Left lung (tissue), 10 donors: ENCODE data around the gene ALS2. TPM values are rescaled to one million over a fixed set of nuclear protein-coding genes. Genes with fewer than 3 reads are reported as not detected.

Source experiments
- ATAC-seq: fragments of 200-7000 bp; cut with Tn5 transposase; one replicate; pipeline ENCODE4 v1.9.1; 2020; ENCODE audit warnings: moderate library complexity
- DNase-seq, 4 donors: peaks; one replicate each; pipeline ENCODE4 v3.0.0-alpha.2; 2013 to 2020
- H3K27ac ChIP-seq, 2 donors: fragments of 200-600 bp; sonication (generic) in 1 of 2; one replicate each; pipeline versions ENCODE4 v1.5.0 to v1.8.0; 2020 to 2021
- H3K27me3 ChIP-seq, 2 donors: fragments of 200-600 bp; sonication (generic) in 1 of 2; one replicate each; pipeline versions ENCODE4 v1.5.0 to v1.8.0; 2020 to 2021
- H3K36me3 ChIP-seq, 2 donors: fragments of 200-600 bp; sonication (generic) in 1 of 2; one replicate each; pipeline versions ENCODE4 v1.5.0 to v1.8.0; 2020 to 2021
- H3K4me1 ChIP-seq, 2 donors: fragments of 200-600 bp; one replicate each; pipeline ENCODE4 v1.8.0; 2021
- H3K4me3 ChIP-seq, 2 donors: fragments of 200-600 bp; sonication (generic) in 1 of 2; one replicate each; pipeline versions ENCODE4 v1.5.0 to v1.8.0; 2020 to 2021; ENCODE audit warnings: mild to moderate bottlenecking in 1 of 2
- H3K9me3 ChIP-seq, 2 donors: fragments of 200-600 bp; sonication (generic) in 1 of 2; one replicate each; pipeline versions ENCODE4 v1.5.0 to v1.8.0; 2020 to 2021
- intact Hi-C, 2 donors: fragments of 100-400 bp; cut with DNase I; formaldehyde crosslinking; loops; one replicate each; pipeline versions ENCODE4 v1.11.2 to v1.14.2; 2022
- polyA plus RNA-seq, 6 donors: library from polyadenylated mRNA; unstranded; fragments of 120-200 nt; gene quantifications; one replicate each; pipeline ENCODE4 v1.2.1, GENCODE V29; 2013; ENCODE audit not compliant: insufficient read length in 6 of 6
- total RNA-seq, 2 donors: library from RNA; stranded (reverse); fragmentation: NEBNext Ultra II Directional; extraction: Animal tissue kit (Norgen Biotek cat#: 25700); gene quantifications; one replicate each; pipeline ENCODE4 v1.2.1, GENCODE V29; 2021
- TF ChIP-seq, protein P1 (sequence below), 2 donors: fragments of 200-600 bp; sonication (generic) in 1 of 2; IDR thresholded peaks; one replicate each; pipeline versions ENCODE4 v1.5.0 to v1.8.0; 2021; ENCODE audit warnings: antibody characterized with exemption in 2 of 2
- donor health status: DM: no; HTN: yes; CAD: no.
- donor health status: DM: no; HTN: no; CAD: no.

ALS2 gene
- total and polyA plus RNA-seq, 8 donors, result 22.9 to 31.0 (median 28.4) TPM

DNA sequence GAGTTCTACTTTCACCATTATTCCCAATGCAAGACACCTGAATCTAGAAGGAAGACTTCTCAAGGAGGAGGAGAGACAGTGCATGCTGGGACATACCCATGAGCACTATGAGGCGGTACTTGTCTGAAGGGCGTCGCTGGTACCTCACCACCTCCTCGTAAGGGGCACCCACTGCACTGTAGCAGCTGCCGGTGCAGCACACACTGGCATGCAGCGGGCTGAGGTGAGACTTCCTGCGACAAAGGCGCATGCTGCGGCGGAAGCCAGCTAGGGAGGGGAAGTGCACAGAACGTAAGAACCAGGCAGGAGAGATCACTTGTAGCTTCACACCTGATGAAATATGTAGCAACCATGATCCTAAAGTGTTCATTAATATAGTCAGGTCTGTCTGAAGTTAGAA, 124.6 kb downstream of the ALS2 start:
- Histone ChIP-seq H3K4me1 (no peaks in the 10 kb centered on the region), H3K27me3 (no peaks in the 10 kb centered on the region), H3K9me3 (no peaks in the 10 kb centered on the region), H3K4me3 (no peak overlapping the region), H3K36me3 (no peaks in the 10 kb centered on the region), H3K27ac (no peak overlapping the region)
- DNase-seq, result peak in 1 of 4 donors; percentile 76
- ATAC-seq, result no peak
- intact Hi-C loops, result no loop called here
- TF ChIP-seq, protein P1, sequence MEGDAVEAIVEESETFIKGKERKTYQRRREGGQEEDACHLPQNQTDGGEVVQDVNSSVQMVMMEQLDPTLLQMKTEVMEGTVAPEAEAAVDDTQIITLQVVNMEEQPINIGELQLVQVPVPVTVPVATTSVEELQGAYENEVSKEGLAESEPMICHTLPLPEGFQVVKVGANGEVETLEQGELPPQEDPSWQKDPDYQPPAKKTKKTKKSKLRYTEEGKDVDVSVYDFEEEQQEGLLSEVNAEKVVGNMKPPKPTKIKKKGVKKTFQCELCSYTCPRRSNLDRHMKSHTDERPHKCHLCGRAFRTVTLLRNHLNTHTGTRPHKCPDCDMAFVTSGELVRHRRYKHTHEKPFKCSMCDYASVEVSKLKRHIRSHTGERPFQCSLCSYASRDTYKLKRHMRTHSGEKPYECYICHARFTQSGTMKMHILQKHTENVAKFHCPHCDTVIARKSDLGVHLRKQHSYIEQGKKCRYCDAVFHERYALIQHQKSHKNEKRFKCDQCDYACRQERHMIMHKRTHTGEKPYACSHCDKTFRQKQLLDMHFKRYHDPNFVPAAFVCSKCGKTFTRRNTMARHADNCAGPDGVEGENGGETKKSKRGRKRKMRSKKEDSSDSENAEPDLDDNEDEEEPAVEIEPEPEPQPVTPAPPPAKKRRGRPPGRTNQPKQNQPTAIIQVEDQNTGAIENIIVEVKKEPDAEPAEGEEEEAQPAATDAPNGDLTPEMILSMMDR (IDR thresholded peaks at IDR 0.05), result no peak

DNA sequence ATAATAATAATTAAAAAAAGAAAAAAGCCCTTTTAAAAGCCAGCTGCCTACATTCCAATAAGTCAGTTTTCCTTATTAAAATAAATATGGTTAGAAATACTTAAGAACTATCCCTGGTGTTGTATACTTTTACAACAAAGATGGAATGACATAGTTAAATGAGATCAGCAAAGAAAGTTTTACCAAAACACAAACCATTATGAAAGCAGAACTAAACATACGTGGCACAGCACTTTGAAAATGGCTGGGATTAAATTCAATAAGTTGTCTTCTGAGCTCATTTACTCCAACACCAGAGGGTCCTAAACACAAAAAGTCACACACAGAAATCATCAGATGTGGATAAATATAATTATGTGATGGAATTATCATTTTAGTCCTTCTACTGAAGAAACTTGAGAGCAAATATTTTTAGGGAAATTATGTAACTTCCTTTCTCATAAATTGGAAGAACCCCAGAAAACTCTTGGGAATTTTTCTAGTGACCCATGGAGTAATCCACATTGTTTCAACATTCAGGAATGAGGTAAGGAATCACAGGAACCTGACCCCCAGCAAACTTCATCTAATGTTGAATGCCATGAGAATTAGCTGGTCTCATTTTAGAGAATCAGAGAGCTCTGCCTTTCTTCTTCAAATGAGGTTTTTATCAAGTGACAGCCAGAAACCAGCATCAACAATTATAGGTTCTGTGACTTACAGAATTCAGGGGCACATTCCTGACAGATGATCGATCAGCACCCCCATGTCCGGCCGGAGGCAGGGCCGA, 125.9 kb downstream of the ALS2 start:
- no peaks in the 10 kb centered on the region for H3K36me3 ChIP-seq
- no peaks in the 10 kb centered on the region for H3K27me3 ChIP-seq
- TF ChIP-seq, protein P1 (IDR thresholded peaks at IDR 0.05), result no peak
- ATAC-seq (no peak), DNase-seq (no peak)
- no peak overlapping the region for H3K27ac ChIP-seq
- no peaks in the 10 kb centered on the region for H3K9me3 ChIP-seq
- intact Hi-C loops, result no loop called here
- no peaks in the 10 kb centered on the region for H3K4me1 ChIP-seq
- H3K4me3 ChIP-seq, result no peak overlapping the region

DNA sequence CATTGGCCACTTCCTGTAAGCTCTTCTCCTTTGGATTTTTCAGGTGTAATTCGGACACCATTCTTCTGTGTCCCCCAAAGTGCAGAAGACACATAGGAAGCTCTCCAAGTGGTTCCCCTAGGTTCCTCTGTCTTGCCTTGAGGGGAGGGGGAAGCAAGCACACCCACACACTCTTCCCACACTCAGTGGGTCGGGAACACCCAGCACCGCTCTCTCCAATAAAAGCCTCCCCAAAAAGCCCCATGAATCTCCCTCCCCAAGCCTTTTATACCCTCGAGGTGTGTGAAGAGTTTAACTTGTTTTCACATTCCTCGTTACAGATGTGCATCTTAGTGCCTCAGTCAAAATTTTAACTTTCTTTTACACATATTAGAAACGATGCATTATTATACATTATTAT, 127.5 kb downstream of the ALS2 start:
- DNase-seq, result no peak
- no peaks in the 10 kb centered on the region for H3K36me3 ChIP-seq
- TF ChIP-seq, protein P1 (IDR thresholded peaks at IDR 0.05), result no peak
- H3K4me1 ChIP-seq, result no peaks in the 10 kb centered on the region
- H3K4me3 ChIP-seq, result no peak overlapping the region
- peak overlapping the region in 1 of 2 donors; percentile 63 for H3K27ac ChIP-seq
- no peaks in the 10 kb centered on the region for H3K27me3 ChIP-seq
- no peaks in the 10 kb centered on the region for H3K9me3 ChIP-seq
- ATAC-seq, result no peak
- intact Hi-C loops, result no loop called here

Other genes starting within 250 kb of the ALS2 start
- 10 to 100 TPM; 18.9 to 20.4 TPM for gene TMEM237, start 137.4 kb downstream of the ALS2 start, total RNA-seq
- gene TMEM237, start 137.4 kb downstream of the ALS2 start, polyA plus RNA-seq, result 10 to 100 TPM; 52.5 to 61.3 (median 57.6) TPM
- gene MPP4, start 82.3 kb downstream of the ALS2 start, total RNA-seq, result not detected
- under 1 TPM; 0.08 to 0.20 (median 0.19) TPM for gene MPP4, start 82.3 kb downstream of the ALS2 start, polyA plus RNA-seq
- under 1 TPM; 0.73 to 0.84 TPM for gene CDK15, start 25.6 kb upstream of the ALS2 start, total RNA-seq
- gene CDK15, start 25.6 kb upstream of the ALS2 start, polyA plus RNA-seq, result under 1 TPM; 0.20 to 0.48 (median 0.38) TPM